Right renal pelvis (tissue), 4 donors: ENCODE results near the gene USF3. TPM values are rescaled to one million over a fixed set of nuclear protein-coding genes. Genes with fewer than 3 reads are reported as not detected.

Source experiments
- DNase-seq, 4 donors: peaks; one replicate each; pipeline ENCODE4 v3.0.0-alpha.2; 2013; ENCODE audit warnings: low read depth in 4 of 4, low spot score in 3 of 4, missing footprints in 1 of 4
- polyA plus RNA-seq, 4 donors: library from polyadenylated mRNA; unstranded; fragments of 120-200 nt; gene quantifications; one replicate each; pipeline ENCODE4 v1.2.1, GENCODE V29; 2013; ENCODE audit not compliant: insufficient read length in 4 of 4

The USF3 gene, protein sequence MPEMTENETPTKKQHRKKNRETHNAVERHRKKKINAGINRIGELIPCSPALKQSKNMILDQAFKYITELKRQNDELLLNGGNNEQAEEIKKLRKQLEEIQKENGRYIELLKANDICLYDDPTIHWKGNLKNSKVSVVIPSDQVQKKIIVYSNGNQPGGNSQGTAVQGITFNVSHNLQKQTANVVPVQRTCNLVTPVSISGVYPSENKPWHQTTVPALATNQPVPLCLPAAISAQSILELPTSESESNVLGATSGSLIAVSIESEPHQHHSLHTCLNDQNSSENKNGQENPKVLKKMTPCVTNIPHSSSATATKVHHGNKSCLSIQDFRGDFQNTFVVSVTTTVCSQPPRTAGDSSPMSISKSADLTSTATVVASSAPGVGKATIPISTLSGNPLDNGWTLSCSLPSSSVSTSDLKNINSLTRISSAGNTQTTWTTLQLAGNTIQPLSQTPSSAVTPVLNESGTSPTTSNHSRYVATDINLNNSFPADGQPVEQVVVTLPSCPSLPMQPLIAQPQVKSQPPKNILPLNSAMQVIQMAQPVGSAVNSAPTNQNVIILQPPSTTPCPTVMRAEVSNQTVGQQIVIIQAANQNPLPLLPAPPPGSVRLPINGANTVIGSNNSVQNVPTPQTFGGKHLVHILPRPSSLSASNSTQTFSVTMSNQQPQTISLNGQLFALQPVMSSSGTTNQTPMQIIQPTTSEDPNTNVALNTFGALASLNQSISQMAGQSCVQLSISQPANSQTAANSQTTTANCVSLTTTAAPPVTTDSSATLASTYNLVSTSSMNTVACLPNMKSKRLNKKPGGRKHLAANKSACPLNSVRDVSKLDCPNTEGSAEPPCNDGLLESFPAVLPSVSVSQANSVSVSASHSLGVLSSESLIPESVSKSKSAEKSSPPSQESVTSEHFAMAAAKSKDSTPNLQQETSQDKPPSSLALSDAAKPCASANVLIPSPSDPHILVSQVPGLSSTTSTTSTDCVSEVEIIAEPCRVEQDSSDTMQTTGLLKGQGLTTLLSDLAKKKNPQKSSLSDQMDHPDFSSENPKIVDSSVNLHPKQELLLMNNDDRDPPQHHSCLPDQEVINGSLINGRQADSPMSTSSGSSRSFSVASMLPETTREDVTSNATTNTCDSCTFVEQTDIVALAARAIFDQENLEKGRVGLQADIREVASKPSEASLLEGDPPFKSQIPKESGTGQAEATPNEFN (N-terminal part only)
- polyA plus RNA-seq, result 10 to 100 TPM; 16.7 to 20.8 (median 19.4) TPM

GRCh38 chr3:113695786-113696645, at the start of gene USF3:
Gene USF3 (minus strand): TSS chr3:113696642. CDS start chr3:113674878, 21,764 bp downstream.
- peak in 2 of 4 donors; percentile 22 to 61 for DNase-seq

DNA sequence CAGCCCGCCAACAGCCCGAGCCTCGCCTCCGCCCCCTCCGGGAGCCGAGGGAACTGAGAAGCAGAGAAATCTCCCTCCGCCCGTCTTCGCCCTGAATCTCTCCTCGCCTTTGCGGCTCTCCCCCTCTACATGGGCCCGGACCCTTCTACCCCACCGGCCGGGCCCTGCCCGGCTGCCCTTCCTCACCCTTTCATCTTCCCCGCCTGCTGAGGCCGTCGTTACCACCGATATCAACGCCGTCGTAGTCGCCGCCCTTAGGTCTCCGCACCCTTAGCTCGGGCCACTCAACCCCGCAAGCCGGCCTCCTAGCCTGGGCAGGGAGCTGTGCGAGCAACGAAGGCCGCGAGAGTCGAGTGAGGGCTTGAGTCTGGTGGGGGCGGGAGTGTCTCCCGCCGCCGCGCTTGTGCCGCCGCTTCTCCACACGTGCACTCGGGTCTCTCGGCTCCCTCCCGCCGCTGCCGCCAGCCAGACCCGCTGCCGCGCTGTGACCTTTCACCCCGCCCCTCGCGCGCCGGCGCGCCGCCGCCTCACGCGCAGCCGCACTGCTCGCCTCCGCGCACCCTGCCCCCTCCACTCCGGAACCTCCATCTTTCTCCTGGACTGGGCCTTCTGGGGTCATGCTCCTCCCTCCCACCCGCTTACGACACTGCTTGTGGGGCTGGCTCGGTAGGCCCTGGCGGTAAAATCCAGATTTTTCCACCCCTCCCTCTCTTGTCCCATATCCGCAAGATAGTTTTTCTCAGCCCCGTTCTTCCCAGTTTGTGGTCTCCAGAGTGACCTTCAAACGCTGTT, 49.5 kb upstream of the USF3 start, which contains the start of gene NAA50:
Gene NAA50 (minus strand): TSS at position 494 of the 792 bp plus-strand sequence. CDS start 300 bp downstream, at position 194.
- peak; percentile 86 to 93 (median 90) for DNase-seq

- DNase-seq, result peak; percentile 68 to 86 (median 74)
Observed at GRCh38 chr3:113744941-113745755, 48.7 kb upstream of the USF3 start.

DNA sequence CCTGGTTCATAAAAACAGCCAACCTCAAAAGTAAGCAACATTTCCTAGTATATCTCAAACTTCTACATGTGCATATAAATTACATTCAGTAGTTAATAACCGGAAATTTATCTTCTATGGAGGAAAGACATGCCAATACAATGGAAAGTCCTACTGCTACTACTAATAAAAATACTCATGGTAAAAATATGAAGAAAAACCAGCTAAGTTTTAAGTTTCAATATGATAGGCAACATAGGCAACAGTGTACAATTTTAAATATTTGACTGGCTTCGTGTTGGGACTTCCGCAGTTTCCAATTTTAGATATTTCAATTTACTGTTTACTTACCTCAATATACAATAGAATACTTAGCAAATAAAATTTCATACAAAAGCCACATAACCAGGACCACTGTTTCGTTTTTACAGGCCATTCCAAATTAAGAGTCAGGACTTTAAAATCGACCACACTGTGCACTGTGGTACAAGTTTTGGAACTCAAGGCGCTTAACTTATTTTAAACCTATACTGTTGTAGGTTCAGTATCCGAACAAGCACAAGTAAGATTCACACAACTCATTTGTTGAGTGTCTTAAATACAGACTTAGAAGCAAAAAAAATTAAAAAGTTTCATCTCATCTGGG, 46.7 kb upstream of the USF3 start:
- no peak for DNase-seq

DNA sequence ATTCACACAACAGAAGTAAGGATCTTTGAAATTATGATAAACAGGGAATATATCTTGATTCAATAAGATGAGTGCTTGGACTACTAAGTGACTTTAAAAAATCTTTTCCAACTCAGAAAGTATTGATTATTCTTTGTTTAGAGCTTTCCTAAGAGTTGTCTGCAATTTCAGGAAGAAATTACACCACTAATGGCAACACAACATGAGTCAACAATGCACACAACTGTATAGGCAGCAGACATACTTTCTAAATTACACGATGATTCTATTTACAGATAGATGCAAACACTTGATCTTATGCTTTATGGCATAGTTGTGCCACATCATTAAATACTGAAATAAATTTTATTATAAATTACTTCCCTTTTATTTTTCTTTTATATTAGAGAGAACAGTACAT, 45.2 kb upstream of the USF3 start:
- DNase-seq, result no peak

DNA sequence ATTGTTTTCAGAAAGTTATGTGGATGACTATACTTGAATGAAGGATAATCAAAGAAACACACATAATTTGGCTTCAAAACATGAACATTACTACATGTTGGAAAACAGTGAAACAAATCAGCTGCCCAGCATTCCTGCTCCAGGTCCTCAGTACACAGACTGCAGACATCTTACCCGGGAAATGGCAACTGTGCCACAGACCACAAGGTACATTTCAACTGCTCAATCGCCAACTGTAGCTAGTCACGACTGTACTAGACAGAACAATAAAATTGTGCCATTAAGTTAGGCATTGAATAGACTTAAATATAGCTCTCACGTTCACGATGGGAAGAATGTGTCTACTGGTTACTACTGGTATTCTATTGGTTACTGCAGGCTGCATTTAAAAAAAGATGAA, 44.6 kb upstream of the USF3 start:
- DNase-seq, result no peak

GRCh38 chr3:113736548-113737089, 40.2 kb upstream of the USF3 start:
- DNase-seq, result peak; percentile 33 to 43 (median 36)

DNA sequence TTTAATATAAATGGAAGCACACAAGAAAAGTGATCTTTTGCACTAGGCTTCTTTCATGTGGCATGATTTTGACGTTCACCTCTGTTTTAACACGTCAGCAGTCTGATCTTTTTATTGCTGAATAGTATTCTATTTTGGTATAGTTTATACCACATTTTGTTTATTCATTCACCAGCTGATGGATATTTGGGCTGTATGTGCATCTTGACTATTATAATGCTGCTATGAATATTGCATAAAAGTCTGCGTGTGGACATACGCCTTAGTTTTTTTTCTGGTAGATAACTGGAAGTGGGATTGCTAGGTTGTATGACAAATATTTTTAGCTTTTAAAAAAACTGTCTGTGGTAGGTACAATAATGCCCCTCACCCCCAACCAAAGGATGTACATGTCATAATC, 35.3 kb upstream of the USF3 start:
- DNase-seq, result no peak

DNA sequence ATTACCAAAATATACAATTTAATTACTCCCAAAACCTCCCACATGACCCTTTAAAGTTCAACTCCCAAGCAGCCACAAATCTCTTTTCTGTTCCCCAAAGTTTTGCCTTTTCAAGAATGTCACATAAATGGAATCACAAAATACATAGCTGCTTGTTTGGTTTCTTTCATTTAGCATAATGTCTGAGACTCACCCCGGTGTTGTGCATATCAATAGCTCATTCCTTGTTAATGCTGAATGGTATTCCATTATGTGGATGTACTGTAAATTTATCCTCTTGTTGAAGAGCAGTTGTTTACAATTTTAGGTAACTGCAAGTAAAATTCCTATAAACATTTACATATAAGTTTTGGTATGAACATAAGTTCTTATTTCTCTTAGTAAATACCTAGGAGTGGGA, 34.1 kb upstream of the USF3 start:
- no peak for DNase-seq

DNA sequence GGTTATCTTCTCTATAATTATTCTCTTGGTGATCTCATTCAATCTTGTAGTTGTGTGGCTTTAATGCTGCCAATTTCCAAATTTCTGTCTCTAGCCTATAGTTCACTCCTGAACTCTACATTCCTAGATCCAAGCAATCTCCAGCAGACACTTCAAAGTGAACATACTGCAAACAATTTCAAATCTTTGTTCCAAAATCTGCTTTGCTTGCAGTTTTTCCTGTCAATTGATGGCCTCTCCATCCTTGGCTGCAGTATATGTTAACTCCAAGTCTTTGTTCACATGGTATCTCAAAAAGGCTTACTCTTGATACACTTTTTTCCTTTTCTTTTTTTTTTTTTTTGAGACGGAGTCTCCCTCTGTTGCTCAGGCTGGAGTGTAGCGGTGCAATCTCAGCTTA, 32.2 kb upstream of the USF3 start:
- DNase-seq, result no peak

DNA sequence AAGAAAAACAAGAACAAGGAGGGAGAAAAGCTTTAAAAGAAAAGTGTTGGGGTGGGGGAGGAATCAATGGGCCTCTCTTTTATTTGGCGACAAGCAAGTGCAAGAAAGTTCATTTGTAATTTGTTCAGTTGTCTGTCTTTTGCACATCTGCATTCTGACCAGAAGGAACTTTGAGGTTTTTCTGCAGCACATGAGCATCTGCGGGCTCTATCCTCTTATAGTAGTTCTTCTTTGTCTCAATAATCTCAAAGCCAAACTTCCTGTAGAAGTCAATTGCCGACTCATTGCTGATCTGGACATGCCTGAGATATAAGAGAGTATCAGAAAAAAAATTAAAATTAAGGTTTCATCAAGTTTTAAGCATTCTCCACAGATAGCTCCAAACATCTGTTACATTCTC, 25.2 kb upstream of the USF3 start:
- no peak for DNase-seq

DNA sequence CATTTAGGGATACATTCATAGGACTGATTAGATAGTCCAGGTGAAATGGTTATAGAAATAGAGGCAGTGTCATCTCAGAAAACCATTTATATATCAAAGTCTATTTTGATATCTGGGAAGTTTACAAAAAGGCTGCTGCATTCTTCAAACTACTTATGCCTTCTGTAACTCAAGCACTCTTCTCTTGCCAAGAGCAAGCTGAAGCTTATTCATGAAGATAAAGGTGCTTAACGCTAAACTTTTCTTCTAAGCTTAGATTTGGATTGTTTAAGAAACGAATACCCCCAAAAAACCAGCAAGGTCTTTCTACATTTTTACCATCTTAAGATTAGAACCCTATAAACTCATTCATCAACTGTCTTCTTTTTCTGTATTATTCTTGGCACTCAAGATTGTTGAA, 23.3 kb upstream of the USF3 start:
- no peak for DNase-seq

DNA sequence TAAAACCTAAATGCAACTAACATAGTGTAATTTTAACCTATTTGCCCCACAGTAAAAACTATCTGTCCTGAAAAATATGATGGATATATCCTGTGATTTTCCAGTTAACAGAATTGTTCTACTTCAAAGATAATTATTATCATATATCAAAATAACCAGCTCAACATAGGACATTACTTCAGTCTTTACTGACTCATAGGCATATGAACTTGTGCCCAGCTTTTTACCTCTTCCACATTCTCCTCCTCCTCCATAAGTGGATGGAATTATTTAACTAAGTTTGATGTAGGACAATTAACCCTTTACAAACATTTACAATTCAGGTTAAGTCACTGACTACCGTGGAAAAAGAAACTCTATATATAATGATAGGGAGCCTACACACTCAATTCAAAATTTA, 22.9 kb upstream of the USF3 start:
- no peak for DNase-seq

- no peak for DNase-seq
Observed at GRCh38 chr3:113717818-113718217, 21.4 kb upstream of the USF3 start.

GRCh38 chr3:113717308-113717707, 20.9 kb upstream of the USF3 start:
- DNase-seq, result no peak

- no peak for DNase-seq
Observed at GRCh38 chr3:113714702-113715101, 18.3 kb upstream of the USF3 start.

GRCh38 chr3:113712129-113712528, 15.7 kb upstream of the USF3 start:
- no peak for DNase-seq
